HUES6 (cell line): ENCODE measurements around the gene GALNT15.

Experiments
- H3K27ac ChIP-seq: 2 replicates; pipeline ENCODE4 v1.7.0; 2013; ENCODE audit warnings: low read depth, mild to moderate bottlenecking, low read length, inconsistent platforms
- H3K27me3 ChIP-seq: 2 replicates; pipeline ENCODE4 v1.6.1; 2013; ENCODE audit warnings: low read length; ENCODE audit not compliant: control insufficient read depth, insufficient read depth
- H3K36me3 ChIP-seq: 2 replicates; pipeline ENCODE4 v1.6.1; 2013; ENCODE audit warnings: low read length; ENCODE audit not compliant: control insufficient read depth, insufficient read depth
- H3K4me1 ChIP-seq: 2 replicates; pipeline ENCODE4 v1.6.1; 2013; ENCODE audit warnings: low read length; ENCODE audit not compliant: control insufficient read depth, insufficient read depth
- H3K4me3 ChIP-seq: 2 replicates; pipeline ENCODE4 v1.5.1; 2013; ENCODE audit warnings: low read depth, low read length
- H3K9ac ChIP-seq: one replicate; pipeline ENCODE4 v1.6.1; 2013; ENCODE audit warnings: mild to moderate bottlenecking, low read length
- H3K9me3 ChIP-seq: 2 replicates; pipeline ENCODE4 v1.6.1; 2013; ENCODE audit warnings: low read depth, low read length; ENCODE audit not compliant: control insufficient read depth, insufficient read depth

Gene GALNT15

DNA sequence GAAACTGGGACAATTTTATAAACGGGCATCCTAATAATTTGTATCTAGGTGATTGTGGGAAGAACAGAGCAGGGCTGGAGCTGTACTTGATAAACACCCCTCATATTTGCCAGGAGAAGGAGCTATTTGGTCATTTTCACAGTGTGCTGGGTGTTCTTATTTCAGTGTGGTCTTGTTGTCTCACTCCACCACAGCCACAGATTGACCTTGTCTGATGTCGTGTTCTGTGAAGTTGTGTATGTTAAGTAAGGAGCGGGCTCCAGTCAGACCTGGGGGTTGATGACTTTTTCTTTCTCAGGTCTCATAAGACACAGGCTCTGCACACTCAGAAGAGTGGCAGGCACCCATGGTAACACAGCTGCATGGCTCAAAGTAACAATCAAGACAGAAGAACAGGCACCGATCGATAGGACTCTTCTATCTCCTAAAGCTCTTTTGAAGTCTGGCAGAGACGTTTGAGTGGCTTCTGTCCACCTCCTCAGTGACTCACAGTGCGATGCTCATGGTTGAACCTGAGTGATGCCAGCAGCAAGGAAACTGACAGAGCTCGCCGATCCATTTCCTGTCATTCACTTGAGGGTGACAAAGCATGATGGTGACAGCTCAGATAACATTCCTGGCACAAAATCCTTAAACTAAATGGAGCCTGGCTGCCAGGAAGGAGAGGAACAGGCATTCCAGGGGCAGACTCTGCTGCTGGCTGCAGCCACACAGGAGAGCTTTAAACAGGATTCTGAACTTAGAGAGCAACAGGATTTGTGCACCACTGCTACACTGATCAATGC is 69.4 kb downstream of the GALNT15 start:
- Histone ChIP-seq H3K27ac (no peak overlapping the region), H3K4me1 (peaks cover 11% of the 10 kb centered on the region), H3K9ac (no peak overlapping the region), H3K36me3 (no peaks in the 10 kb centered on the region), H3K27me3 (no peaks in the 10 kb centered on the region), H3K4me3 (no peak overlapping the region), H3K9me3 (no peaks in the 10 kb centered on the region)

DNA sequence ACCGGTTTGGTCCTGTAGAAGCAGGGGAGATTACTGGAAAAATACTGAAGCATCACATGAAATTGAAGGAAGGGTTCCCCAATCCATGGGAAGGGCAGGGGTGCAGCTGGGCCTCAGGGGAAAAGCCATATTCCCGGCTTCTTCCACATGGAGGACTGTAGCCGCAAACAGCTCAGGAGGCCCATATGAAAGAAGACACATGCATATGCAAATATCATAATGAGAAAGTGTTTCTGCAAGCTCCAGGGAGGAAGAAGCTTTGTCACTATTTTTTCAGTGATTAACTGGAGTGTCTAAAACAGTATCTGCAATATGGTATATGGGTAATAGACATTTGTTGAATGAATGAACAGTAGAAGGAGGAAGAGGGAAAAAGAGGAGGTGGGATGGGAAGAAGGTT is 71.1 kb downstream of the GALNT15 start:
- Histone ChIP-seq H3K4me3 (no peak overlapping the region), H3K9ac (no peak overlapping the region), H3K4me1 (peaks cover 11% of the 10 kb centered on the region), H3K36me3 (no peaks in the 10 kb centered on the region), H3K9me3 (no peaks in the 10 kb centered on the region), H3K27me3 (no peaks in the 10 kb centered on the region), H3K27ac (no peak overlapping the region)

DNA sequence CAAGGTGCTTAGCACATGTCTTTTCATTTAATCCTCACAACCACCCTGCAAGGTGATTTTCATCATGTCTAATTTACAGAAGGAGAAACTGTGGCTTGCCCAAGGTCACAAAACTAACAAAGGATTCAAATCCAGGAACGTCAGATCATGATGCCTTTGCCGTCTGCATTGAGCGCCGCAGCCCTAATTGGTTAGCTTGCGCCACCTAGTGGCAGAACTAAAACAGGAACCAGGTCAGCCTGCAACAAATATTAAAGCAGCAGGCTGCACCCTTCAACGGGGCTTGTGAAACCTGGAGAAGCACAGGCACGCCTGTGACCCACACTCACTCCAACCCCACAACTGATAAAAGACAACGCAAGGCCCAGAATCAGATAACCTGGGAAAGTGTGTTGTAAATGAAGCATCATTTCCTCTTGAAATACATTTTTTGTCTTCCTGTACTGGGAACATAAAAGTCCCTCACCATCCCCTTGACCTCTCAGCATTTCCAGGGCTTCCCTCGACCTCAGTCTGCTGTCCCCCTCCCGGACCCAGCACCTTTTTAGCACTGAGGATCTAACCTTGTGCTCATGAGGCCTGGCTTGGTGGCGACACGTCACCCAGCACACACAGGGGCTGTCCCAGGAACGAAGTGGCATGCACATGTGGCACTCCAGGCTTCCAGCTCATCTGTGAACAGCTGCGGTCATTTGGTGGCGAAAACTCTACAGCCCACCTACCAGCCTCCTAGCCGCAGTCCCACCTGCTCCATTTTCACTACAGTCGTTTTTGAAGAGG is 73.0 kb downstream of the GALNT15 start:
- Histone ChIP-seq H3K27ac (no peak overlapping the region), H3K36me3 (no peaks in the 10 kb centered on the region), H3K27me3 (no peaks in the 10 kb centered on the region), H3K9ac (no peak overlapping the region), H3K9me3 (no peaks in the 10 kb centered on the region), H3K4me1 (peaks cover 11% of the 10 kb centered on the region), H3K4me3 (no peak overlapping the region)

DNA sequence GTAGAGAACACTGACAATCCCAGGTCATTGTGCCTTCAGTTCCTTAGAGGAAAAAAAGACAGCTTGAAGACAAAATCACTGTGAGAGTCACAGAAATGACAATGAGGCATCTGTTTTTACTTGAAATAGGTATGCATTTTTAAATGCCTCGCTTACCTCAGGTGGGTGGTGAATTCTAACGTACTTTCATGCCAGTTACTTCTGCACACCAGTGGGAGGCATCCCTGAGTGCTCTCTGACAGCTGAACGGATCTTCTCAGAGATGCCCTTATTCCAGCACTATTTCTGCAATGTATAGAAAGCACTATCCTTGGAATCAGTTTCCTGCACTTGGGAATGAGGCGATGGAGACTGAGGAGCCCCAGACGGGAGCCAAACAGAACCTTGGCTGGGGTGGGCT is 74.1 kb downstream of the GALNT15 start:
- no peak overlapping the region for H3K27ac ChIP-seq
- H3K4me1 ChIP-seq, result peaks cover 11% of the 10 kb centered on the region
- no peak overlapping the region for H3K4me3 ChIP-seq
- no peaks in the 10 kb centered on the region for H3K9me3 ChIP-seq
- no peaks in the 10 kb centered on the region for H3K27me3 ChIP-seq
- no peak overlapping the region for H3K9ac ChIP-seq
- no peaks in the 10 kb centered on the region for H3K36me3 ChIP-seq

DNA sequence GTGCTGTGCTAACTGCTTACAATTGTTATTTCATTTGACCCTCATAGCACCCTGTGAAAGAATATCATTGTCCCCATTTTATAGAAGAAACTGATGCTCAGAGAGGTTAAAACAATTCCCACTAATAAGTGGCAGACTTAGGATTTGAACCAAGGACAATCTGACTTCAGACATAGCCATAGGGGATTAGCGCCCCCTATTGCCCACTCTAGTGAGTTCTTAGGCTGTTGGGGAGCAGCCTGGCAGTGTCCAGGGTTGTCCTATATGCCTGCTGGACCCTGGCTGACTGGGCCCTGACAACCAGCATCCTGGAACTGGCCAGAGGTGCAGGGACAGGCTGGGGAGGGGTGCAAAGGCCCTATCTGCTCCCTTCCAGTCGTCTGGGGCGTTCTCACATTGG is 74.9 kb downstream of the GALNT15 start:
- no peak overlapping the region for H3K27ac ChIP-seq
- no peak overlapping the region for H3K9ac ChIP-seq
- H3K4me3 ChIP-seq, result no peak overlapping the region
- H3K36me3 ChIP-seq, result no peaks in the 10 kb centered on the region
- H3K9me3 ChIP-seq, result no peaks in the 10 kb centered on the region
- no peaks in the 10 kb centered on the region for H3K27me3 ChIP-seq
- H3K4me1 ChIP-seq, result peaks cover 11% of the 10 kb centered on the region

DNA sequence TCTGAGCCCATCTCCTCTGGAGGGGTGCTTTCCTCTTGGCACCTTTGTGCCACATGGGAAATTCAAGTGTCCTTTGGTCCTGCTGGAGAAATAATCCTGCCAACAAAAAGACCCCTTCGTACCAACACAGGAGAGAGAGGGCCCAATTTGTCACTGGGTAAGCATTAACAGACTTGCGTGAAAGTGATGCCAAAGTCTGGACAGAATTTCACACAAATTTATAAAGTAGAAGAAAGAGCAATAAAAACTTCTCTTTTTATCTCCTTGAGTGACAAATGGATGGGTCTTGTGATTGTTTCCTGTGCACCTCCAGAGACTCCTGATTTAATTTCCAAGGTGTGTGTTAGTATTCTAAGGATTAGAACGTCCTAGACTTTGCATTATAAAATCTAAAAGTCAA is 75.4 kb downstream of the GALNT15 start:
- Histone ChIP-seq H3K36me3 (no peaks in the 10 kb centered on the region), H3K4me3 (no peak overlapping the region), H3K27ac (no peak overlapping the region), H3K9me3 (no peaks in the 10 kb centered on the region), H3K9ac (no peak overlapping the region), H3K27me3 (no peaks in the 10 kb centered on the region), H3K4me1 (peaks cover 11% of the 10 kb centered on the region)

DNA sequence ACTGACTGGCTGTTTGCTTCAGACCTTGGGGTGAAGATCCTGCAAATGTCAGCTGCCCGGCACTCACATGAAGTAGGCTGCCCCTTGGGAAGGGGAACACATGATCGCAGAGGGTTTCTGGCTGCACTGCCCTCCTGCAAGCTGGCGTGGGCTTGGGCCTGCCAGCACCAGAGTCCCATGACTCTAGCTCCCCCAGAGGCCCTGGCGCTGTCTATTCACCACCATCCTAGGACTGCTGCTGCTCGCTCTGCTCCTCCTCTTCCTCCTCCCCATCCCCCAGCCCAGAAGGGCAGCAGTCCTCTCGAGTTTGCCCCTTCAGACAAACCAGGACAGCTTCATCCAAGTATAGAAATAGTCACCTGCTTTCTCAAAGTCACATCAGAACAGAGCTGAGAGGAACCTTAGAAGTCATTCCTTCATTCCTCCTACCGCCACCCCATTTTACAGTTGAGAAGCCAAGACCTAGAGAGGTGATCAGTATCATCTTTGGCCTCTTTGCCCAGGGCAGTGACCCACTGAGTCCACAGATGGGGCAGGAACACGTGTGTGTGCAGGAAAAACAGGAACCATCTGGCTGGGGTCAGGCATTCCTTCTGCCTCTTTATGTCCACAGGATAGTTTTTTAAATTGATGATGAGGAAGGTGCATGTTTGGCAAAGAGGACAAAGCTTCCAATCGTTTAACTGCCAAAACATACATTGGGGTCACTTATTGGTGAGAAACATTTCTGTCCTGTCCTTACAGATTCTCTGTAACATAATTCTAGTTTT is 77.0 kb downstream of the GALNT15 start:
- Histone ChIP-seq H3K9ac (no peak overlapping the region), H3K4me3 (no peak overlapping the region), H3K36me3 (no peaks in the 10 kb centered on the region), H3K9me3 (no peaks in the 10 kb centered on the region), H3K4me1 (peaks cover 7% of the 10 kb centered on the region), H3K27ac (no peak overlapping the region), H3K27me3 (no peaks in the 10 kb centered on the region)

DNA sequence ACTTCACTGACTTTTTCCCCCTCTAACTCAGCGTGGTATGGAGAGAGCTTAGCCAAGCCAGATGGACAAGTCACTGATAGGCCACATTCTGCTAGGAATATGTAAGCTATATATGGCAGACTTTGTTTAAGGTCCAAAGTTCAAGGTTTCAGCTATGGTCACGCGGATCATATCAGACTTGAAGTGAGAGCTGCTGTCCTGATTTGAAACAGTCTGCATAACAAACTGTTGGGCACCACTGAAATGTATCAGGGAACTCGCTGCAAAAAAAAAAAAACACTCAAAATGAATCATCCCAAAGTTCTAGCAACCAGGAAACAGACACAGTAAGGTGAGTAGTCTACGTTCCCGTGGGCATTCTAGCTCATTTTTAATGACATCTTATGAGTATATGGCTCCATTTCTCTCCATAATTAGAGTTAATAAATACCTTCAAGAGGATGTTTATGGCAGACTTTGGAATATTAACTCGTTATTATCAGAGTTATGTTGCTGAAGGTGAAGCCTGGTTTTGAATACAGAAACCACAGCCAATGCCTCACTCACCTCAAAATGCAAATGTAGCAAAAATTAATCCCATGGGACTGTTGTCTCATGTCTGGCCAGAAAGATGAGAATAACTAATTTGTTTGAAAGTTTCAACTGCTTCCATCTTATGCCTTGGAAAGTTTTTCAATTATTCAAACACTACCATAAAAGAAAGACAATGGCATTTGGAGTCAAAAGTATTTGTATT is 77.9 kb downstream of the GALNT15 start:
- H3K4me3 ChIP-seq, result no peak overlapping the region
- no peaks in the 10 kb centered on the region for H3K27me3 ChIP-seq
- no peak overlapping the region for H3K9ac ChIP-seq
- H3K9me3 ChIP-seq, result no peaks in the 10 kb centered on the region
- H3K4me1 ChIP-seq, result peaks cover 6% of the 10 kb centered on the region
- H3K27ac ChIP-seq, result no peak overlapping the region
- H3K36me3 ChIP-seq, result no peaks in the 10 kb centered on the region

DNA sequence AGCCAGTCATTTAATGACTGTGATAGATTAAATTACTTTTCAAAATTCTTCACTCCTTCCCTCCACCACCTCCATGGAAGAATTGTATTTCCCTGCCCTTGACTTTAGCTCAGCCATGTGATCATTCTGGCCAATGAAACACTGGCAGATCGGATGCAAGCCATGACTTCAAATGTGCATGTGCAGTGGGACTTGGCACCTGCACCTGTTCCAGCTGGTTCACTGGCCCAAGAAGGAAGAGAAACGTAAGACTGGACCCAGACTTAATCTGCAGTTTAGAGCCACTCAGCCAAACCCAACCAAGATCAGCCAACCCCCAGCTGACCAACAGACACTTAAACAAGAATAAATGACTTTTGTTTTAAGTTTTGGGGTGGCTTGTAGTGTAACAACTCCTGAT is 78.5 kb downstream of the GALNT15 start:
- H3K4me1 ChIP-seq, result peaks cover under 1% of the 10 kb centered on the region; the same call in 1 of the 2 replicates
- no peak overlapping the region for H3K27ac ChIP-seq
- H3K27me3 ChIP-seq, result no peaks in the 10 kb centered on the region
- no peak overlapping the region for H3K4me3 ChIP-seq
- H3K9ac ChIP-seq, result no peak overlapping the region
- no peaks in the 10 kb centered on the region for H3K36me3 ChIP-seq
- no peaks in the 10 kb centered on the region for H3K9me3 ChIP-seq

DNA sequence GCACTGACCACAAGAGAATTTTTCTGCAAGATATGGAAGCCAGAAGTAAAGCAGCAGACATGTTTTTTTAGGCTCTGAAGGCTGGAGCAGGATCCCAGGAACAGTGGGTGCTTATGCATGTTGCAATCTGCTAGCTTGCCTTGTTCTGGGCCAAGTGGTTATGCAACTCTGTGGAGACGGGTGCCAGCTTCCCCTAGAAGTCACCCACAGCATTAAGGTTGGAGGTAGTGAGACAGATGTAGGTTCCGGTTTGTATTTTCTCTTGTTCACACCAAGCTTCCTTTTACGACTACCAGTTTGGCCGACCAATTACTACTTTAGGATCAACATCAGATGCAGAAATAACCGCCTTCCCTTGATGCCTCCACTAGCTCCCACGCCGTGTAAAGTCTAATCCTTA is 79.1 kb downstream of the GALNT15 start:
- Histone ChIP-seq H3K27me3 (no peaks in the 10 kb centered on the region), H3K4me1 (no peaks in the 10 kb centered on the region), H3K9me3 (no peaks in the 10 kb centered on the region), H3K27ac (no peak overlapping the region), H3K9ac (no peak overlapping the region), H3K36me3 (no peaks in the 10 kb centered on the region), H3K4me3 (no peak overlapping the region)
